Stimulated activated CD4-positive, alpha-beta T cell treated with anti-CD3 and anti-CD28 coated beads, TNF-alpha, amount 100 ng/mL, for 1 hour (primary cell): ENCODE results near the gene EPHB1.

Source experiments
- DNase-seq, 3 donors: peaks; one replicate each; pipeline ENCODE4 v3.0.0-alpha.2; 2020; ENCODE audit warnings: low read depth in 3 of 3, low spot score in 1 of 3

Gene EPHB1

DNA sequence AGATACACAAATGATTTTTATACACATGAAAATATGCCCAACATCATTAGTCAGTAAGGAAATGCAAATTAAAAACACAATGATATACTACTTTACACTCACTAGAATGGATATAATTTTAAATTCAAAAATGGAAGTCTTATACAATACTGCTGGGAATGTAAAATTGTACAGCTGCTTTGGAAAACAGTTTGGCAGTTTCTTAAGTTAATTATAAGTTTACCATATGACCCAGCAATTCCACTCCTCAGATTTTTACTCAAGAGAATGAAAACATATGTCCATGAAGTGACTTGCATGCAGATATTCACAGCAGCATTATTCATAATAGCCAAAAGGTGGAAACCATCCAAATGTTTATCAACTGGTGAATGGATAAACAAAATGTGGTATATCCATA lies 281.3 kb downstream of the EPHB1 start:
- no peak for DNase-seq

DNA sequence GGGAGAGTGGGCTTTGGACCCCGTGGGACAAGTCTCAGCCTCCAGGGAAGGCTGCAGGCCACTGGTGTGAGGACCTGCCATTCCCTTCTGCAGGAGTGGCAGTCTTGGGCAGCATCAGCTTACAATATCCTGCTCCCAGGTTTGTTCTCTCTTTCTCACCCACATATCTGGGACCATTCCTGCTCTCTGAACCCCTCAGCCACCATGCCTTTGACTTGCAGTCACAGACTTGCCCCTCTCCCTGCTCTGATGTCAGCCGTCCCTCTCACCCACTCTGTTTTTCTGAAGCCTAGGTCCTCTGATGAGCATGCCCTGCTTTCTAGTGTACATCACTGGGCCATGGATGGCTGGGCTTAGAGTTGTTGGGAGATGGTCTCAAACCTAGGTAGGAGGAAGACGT lies 282.1 kb downstream of the EPHB1 start:
- DNase-seq = no peak

DNA sequence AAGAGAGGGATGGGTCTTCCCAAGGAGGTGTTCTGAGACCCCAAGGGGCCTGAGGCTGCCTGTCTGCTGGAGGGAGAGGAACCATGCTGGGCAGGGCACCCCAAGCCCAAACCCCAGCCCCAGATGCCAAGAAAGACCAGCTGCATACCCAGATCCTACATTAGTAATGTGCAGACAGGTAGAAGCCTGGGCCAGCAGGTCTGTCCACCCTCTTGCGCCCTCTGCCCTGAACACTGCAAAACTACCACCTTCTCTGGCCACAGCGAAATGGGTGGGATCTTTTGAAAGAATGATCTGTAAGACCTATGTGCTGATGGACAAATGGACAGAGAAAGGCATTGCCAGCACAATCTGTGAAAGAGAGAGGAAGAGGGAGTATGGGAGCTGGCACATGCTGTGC lies 283.2 kb downstream of the EPHB1 start:
- DNase-seq = no peak

DNA sequence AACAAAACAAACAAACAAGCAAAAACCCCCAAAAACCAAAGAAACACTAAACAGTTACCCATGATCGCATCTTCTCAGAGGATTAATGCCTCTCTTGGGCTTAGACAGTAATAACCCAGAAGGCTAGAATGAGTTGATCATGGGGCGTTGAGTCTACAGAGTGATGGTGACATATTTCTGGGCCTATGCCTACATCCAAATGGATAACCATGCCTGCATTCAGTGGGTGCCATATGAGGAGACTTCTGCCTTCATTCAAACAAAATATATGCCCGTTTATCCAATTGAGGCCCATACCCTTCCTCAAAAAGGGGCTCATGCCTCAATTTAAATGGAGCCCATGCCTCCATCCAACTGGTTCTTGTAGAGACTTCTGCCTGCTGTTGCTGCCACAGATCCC lies 284.0 kb downstream of the EPHB1 start:
- no peak for DNase-seq

DNA sequence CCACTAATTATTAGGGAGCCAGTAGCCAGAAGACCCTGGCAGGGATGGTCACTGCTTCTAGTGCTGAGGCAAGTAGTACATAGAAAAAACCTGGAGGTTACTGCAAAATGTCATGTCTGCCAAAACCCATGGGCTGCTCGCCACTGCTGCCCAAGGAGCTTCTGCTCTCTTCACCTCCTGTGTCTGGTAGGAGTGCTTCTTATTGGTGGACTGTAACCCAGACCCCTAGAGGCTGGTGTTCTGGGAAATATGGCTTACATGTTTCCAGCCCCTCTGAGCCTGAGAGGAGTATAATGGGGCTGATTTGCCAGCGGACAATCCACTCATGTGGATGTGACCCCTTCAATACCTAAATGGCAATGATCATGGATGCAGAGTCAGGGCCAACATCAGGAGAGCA lies 286.4 kb downstream of the EPHB1 start:
- DNase-seq = no peak

DNA sequence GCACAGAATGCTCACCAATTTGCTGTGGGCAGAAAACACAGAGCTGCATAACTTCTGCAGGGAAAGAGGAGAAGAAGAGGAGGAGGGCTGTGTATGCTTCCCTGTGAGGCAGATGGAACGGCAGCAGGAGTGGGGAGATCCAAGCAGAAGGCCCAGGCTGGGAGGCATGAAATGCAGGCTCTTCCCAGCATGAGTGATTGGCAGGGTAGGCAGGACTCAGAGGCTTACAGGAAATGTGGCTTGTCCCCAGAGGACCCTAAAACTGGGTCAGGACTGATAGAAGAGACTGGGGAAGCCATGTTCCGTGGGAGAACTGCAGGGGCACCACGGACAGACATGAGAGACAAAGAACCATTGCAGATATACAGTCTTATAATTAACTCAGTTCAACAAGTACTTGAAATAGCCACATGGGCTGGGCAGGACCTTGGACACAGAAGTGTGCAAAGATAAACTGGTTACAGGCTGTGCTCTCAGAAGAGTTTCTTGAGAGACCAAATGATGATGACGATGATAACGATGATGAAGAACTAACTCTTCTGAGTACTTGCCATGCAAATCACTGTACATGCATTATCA lies 286.9 kb downstream of the EPHB1 start:
- DNase-seq = no peak

DNA sequence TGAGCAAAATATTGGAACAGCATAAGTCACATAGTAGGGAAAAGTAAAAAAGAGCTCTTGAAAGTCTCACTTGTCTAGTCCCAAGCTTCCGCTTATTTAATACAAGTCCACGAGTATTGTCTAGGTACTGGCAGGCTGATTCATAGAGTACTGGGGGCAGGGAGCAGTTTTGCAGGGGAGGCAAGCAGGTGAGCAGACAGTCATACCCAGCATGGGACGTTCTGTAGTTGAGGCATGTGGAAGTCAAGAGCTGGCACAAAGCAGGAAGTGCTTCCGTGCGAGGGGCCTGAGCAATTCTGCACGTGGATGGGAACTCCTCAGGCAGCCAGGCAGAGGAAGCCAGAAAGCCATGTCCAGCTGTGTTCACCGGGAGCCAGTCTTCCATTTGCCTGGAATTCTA lies 287.6 kb downstream of the EPHB1 start:
- no peak for DNase-seq

DNA sequence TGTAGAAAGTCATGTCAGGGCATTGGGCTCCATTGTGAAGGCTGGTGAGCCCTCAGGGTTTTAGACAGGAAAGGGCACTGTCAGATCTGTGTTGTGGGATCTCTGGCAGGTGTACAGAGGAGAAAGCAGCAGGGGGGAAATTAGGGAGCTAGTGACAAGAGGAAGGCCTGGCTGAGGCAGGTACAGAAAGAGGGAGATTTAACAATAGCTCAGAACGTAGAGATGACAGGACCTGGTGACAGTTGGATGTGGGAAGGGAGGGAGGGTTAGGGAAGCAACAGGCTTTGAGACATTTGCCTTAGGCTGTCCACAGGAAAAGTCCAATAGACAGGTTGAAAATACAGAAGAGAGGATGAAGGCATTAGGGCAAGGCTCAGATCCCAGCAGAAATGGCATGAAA lies 288.1 kb downstream of the EPHB1 start:
- DNase-seq = no peak

DNA sequence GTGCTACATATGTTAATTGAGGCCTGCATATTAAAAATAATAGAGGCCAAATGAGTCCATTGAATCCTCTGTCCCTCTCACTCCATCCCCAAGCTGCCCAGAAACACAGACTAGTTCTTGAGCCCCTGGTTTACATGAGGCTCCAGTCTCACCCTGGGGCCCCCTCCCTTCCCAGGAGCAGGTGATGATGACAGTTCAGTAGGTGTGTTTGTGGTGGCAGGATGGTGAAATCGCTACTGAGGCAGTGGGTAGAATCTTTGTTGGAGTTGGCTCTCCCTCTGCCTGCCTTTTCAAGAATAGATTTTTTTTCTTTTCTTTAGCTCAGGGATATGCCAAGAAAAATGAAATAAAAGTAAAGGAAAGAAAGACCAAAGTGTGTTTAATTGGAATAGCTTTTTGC lies 288.7 kb downstream of the EPHB1 start:
- DNase-seq = no peak

DNA sequence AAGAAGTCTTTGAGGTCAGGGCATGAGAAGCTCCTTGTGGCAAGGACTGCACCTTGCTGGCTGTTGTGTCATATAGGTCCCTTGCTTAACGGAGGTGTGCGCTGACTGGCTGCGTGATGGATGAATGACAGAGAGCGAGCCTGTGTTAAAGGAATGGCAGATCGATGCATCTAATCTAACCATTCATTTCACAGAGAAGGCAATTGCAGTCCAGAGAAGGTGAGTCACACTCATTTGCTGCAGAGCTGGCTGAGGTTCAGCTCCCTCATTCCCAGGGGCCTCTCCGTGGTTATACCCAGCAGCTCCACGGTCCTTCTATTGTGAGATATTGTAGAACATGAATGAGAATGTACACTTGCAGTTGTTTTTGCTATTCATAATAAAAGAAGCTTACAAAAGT lies 289.3 kb downstream of the EPHB1 start:
- no peak for DNase-seq

DNA sequence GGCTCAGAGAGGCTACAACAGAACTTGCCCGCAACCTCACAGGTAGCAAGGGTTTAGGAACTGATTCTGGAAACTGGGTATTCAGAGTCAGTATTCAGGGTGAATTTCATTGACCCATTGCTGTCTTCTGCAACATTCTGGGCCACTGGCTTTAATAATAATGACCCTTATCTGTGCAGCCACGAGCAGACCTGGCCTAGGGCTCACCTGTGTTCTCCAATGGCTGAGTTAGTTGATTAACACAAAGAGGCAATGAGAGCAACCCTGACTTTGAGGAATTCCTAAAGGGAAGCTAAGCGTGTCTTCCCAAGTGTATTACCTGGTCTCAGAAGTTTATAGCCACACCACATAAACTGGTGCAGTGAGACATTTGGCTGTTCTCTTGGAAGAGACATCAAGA lies 289.9 kb downstream of the EPHB1 start:
- DNase-seq = no peak

DNA sequence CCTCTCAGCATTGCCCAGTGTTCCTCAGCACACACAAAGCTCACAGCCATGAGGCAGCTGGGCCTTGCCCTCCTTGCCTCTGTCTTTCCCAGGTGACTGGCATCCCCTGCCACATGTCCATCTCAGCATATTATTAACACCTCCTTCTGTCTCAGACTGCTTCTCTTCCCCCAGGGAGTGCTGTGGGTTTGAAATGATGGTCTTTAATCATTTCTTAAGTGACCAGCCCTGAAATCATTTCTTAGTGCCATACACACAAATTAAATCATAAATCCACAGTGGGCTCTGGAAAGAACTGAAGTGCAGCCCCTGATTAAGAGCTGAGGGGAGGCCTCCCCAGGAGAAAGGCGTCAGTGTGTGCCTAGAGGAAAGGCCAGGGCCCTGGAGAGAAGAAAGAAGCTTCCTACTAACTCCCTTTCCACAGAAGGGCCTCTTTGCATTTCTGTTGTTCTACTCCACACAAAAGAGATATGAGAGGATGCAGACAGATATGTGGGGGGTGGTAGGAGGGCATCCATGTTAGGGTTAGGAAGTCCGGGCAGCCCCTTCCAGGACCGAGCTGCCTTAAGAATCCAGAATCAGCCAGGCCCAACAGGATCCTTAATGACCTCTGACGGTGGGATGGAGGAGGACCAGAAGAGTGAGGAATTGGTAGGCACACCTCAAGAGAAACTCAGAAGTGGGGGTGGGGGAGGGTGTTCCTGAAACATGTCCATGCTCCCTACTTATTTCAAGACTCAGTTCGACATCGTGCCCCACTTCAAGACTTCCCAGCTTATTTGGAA lies 290.8 kb downstream of the EPHB1 start:
- no peak for DNase-seq

DNA sequence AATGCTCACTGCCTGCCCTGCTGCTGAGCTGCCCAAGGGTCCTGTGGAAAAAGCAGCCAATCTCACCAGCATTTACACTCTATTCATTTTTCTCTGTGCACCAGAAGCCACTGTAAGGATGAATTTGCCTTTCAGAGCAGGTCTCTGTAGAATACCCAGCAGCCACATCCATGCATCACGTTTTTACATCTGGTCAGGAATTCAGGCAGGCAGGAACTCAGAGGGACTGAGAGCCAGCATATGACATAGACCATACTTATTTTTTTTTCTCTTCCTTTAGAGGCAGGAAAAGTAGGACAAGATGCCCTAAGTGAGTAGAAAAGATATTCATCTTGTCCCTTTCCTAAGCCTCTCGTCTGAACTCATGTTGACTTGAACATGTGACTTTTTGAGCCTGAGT lies 292.7 kb downstream of the EPHB1 start:
- DNase-seq = no peak

DNA sequence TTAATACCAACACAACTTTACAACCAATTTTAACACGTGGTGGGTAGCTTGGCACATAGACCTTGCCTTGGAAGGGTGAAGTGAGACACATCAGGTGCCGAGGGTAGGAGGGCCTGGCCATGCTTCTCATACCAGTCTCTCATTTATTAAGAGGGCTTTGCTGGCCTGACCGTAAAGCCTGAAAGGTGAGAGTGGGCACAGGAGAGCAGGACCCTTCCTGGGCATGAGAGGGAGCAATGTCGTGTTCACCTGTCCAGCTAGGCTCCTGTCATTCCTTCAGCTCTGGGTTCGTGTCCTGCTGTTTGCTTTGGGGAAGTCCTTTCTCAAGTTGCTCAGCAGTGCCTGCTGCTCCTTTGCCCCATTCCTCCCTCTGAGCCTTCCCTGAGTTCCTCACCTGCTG lies 294.4 kb downstream of the EPHB1 start:
- DNase-seq = no peak

DNA sequence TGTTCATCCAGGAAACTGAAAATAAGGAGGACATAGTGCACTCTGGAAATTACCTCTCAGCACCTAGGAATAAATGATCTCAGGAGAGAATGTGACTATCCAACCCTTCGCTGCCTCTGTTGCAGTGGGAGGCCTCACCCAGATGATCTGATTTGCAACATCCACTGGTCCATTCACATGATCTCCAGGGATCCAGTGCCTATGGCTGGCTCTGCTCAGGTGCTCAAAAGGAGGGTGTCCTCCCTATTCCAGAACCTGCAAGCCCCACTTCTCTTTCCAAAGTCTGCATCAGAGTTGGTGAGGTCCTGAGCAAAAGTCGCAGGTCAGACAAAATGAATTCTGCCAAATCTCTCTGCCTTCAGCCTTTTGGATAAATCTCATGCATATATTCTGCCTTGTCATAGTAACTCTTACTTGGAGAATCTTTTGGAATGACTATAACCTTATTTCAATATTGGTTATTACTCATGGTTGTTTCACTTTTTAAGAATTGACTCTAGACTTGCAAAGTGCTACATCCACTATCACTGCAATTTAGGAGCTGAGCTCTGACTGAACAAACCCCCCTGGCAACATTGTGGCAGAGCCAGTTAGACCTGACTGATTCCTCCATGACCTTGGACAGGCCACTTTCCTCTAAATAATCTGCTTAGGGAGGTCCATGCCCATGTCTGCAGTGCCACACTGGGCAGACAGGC lies 295.1 kb downstream of the EPHB1 start:
- DNase-seq = no peak

DNA sequence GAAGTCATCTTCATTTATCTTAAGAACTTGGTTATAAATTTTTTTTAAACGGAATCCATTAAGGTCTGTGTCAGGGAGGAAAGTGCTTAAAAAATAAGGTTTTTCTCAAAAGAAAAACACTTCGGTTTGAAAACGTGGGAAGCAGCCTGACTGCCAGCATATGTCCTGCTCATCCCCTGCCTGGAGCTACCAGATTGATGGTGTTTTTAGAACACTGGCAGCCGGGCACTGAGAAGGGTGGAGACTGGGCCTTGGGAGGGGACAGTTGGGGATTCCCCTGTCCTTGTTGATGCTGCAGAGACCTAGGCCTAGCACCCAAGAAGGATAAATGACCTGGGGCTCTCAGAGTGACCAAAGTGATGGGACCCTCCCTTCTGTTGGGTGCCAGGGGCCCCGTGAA lies 296.9 kb downstream of the EPHB1 start:
- DNase-seq = no peak

DNA sequence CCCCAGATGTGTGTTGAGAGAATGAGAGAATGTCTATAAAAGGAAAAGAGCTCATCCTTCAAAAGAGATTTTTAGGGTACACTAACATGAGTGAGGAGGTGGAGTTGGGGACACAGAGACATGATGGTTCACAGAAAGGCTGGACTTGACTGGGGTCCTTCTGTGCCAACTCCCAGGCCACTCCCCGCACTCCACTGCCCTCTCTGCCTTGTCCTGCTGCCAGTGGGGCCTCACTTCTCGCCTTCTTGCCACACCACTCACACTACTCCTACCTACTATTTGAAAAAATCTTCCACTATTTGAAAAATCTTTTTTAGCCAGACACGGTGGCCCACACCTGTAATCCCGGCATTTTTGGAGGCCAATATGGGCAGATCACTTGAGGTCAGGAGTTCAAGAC lies 298.1 kb downstream of the EPHB1 start:
- DNase-seq = no peak

DNA sequence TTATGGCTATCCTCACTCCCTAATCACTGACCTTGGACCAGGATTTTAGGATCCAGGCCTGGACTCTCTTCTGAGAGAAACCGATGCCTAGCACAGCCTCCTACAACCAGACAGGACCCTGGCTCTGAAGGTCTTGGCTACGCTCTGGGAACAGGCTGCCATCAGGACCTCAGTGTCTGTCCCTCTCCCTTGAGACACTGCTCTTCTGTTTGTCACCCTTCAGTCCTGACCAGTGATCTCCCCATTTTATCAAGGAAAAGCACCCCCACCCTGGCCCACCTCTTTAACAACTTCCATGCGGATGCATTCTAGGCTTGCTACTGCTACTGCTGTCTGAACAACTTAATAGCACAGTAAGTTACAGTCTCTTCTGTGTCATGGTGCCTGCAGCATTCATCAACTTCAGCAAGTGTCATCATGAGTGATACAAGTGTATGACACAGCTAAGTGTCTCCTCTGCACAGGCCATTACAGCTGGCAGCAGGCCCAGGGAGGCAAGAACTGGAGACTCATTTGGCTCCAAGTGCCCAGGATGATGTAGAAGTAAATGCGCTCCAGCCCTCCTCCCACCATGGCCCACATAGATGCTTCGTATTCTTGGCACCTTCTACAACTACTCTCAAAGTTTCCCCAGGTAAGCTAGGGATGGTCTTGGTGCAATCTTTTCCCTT lies 302.4 kb downstream of the EPHB1 start:
- no peak for DNase-seq

DNA sequence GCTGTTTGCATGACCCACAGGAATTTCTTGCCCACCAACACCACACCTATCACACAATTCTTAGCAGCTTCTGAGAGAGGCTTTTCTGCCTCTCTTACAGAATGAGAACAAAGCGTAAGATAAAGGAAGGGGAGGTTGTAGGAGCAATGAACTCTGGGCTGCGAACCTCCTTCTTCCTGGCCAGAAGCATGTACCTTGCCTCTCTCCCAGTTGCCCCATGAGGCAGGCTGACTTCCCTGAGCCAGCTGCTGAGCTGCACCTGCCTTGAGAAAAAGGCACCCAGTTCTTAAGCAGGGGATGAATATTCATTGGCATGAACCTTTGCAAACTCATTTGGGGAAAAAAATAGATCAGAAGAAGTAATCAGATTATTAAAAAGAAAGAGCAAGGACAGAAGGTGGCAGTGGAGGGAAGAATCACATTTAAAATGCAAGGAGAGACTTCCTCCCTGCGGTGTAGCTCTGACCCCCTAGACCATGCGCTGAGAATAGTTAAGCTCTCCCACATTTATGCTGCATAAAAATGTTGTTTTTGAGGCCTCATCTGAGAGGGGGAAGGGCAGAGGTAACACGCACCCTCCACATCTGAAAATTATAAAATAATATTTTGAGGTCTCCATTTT lies 304.8 kb downstream of the EPHB1 start:
- DNase-seq = no peak

DNA sequence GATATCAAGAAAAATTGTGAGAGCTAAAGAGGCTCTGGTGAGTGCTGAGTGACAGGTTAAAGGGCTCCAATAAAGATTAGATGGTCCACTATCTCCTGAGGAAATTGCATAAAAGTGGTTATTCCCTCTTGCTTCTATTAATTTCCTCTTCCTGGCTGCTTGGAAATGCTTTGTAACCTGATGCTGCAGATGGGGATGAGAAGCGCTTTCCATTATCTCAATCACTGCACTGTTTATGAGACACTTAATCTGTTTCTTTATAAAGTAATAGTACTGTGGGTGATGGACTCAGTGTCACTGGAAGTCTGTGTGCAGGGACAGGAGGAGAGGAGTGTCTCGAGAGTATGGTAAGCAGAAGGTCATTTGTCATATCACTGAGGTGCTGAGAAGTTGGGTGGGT lies 305.3 kb downstream of the EPHB1 start:
- DNase-seq = no peak

DNA sequence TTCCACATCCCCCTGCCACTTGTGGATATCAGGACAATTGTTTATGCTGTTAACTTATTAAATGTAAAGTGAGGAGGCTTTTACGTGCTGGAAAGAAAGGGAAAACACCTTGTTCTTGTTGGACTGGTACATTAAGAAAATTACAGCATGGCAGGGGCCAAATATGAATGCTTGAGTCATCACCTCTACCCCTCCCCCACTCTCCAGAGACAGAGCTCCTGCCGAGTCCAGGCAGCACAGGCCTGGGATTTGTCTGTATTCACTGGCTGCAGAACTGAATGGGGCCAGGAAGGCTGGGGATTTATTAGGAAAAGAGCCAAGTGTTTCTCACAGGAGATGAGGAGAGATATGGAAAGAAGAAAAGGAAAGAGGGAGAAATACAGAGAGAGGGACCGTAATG lies 308.9 kb downstream of the EPHB1 start:
- no peak for DNase-seq

DNA sequence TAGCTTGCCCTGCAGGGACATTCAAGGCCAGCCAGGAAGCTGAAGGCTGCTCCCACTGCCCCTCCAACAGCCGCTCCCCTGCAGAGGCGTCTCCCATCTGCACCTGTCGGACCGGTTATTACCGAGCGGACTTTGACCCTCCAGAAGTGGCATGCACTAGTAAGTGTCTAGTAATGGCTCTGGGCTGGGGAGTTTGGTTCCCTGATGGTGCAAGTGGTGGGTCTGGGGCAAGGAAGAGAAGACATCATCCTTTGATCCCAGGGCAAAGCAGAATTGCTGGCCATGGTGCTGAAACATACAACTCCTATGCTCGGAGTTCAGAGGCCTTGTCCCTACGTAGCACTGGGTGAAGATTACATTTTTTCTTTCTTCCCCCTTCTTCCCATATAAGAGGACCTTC lies 311.4 kb downstream of the EPHB1 start:
- no peak for DNase-seq
